Measurements from ENCODE around the gene PXN.
"Not testable (repeated sequence)": the region's sequence is repeated elsewhere in the genome, so short reads cannot be mapped to it uniquely, and the experiment has no call there.

PXN gene

DNA sequence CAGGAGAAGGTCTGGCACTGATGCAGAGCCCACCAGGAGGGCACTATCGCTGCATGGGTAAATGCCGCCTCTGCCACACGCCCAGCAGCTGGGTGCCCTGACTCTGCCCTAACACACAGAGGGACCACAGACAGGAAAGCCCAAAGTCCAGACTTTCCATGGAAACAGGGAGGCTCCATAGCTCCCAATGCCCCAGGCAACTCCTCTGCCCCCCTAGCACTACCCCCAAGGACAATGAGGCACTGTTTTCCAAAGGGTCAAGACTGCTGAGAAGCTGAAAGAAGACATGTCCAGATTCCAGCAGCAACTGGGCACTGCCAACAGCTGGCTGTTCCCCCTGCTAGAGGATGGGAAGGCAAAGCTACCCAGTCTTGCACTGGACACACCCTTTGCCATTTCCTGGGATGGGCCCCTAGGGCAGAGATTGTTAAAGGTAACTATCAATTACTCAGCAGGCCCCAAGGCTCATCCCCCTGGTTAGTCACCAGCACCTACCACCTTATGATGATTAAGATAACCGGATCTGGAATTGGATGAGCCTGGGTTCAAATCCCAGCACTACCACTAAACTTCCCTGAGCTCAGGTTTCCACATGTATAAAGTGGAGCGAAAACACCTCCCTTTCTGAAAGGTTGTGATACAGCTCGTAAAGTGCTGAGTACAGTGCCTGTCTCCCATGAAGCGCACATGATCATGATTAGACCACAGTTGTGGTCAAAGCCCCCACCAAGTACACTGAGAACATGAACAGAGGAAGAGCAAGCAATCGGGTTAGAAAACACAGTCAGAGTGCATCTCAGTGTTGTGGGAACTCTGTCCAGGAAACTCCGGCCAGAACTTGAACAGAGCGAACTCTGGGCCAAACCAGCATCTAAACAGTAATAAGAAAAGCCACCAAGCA is 3.3 kb downstream of the PXN start:
- DNase-seq = no peak

- no peak for DNase-seq
Observed at GRCh38 chr12:120260607-120261006, 4.9 kb downstream of the PXN start.

GRCh38 chr12:120259418-120260202 is 5.9 kb downstream of the PXN start:
- no peak for DNase-seq

DNA sequence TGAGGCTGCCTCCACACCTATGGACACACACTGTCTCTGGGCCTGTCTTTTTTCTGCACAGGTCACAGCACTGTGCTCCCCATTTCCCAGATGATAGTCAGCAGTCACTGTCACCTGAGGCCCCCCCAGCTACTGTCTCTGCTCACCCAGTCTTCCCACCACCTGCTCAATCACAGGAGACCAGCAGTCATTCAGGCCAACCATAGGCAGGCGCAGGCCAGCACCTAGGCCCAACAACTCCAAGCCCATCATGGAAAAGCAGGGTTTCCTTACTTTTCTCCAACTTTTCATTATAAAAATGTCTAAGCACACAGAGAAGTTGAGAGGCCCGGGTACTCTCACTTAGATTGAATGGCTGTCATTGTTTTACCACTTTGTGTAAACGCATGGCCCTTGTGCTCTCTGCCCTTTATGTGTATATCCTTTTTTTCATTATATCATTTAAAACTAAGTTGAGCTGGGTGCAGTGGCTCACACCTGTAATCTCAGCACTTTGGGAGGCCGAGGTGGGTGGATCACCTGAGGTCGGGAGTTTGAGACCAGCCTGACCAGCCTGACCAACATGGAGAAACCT is 7.1 kb downstream of the PXN start:
- DNase-seq = no peak

DNA sequence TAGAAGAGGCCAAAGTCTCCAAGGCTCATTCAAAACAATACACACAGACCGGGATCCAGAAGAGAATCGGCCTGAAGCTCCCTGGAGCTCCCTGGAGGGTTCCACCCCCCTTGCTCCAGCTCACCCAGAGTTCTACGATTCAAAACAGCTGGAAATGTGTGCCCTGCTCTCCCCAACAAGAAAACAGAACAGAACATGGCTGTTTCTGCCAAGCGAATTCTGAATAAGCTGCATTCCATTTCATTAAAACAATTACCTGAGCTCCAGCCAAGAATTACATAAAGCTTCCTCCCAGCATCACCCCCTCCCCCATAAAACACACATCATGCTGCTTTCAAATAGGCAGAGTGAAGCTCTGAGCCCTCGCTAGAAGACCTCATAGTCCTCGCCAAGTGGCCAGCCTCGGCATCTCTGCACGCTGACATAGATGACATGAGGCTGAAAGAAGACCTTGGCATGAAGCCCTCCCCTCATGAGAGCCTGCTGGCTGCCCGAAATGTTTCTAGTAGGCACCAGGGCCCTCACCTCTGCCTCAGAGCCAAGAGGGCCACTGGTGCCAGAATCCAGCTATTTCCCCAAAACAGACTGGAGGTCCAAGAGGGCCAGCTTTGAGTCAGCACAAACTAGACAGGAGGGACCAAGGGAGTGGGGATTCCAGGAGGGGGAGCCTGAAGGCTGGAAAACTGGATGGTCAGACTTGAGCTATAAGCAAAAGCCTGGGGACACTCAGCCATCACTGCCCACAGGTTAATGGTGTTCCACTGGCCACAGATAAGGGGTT is 8.3 kb downstream of the PXN start:
- DNase-seq = peak; percentile 60

- no peak for DNase-seq
Observed at GRCh38 chr12:120254809-120255208, 10.7 kb downstream of the PXN start.

DNA sequence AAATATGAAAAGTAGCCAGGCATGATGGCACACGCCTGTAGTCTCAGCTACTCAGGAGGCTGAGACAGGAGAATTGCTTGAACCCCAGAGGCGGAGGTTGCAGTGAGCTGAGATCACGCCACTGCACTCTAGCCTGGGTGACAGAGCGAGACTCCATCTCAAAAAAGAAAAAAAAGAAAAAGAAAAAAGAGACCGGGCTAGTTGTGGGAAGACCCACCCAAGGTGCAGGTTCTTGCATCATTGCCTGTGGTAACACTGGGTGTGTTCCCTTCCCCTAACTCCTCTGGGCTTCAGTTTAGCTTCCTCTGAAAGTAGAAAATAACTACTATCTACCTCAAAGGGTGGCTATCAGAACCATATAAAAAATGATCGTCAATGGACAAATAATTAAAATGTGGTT is 12.2 kb downstream of the PXN start:
- not testable (repeated sequence) for DNase-seq

DNA sequence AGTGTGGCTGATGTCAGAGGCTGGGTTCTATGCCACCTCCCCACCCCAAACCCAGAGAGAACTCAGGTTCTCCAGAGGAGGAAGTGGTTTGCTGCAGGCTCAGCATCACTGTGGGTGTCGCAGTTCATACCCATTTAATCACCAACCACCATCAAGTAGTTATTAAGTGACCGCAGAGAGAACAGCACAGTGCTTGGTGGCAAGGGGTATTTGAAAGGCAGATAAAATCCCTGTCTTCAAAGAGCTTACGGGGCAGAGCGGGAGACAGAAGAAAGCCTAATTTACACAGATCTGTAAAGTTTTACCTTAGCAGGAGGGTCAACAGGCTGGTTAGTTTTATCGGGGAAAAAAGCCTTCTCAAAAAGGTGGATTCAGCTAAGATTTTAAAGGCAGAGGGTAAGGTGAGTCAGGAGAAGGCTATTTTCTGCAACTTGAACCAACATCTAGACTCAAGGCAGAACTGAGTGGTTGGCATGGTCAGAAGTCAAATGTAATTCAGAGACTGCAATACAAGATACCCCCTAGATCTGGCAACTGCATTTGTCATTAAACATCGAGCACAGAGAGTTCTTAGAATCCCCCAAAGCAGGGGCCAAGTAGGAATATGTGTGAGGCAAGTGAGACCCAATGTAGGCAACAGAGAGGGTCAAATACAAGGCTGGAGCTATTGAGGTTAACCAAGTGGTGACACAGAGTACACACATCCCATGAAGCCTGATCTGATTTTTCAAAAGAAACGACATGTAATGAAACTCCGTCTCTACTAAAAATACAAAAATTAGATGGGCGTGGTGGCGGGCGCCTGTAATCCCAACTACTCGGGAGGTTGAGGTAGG is 13.2 kb downstream of the PXN start:
- DNase-seq = no peak

GRCh38 chr12:120251364-120252070 is 14.0 kb downstream of the PXN start:
- DNase-seq = not testable (repeated sequence)

- no peak for DNase-seq
Observed at GRCh38 chr12:120249875-120250795, 15.4 kb downstream of the PXN start.

DNA sequence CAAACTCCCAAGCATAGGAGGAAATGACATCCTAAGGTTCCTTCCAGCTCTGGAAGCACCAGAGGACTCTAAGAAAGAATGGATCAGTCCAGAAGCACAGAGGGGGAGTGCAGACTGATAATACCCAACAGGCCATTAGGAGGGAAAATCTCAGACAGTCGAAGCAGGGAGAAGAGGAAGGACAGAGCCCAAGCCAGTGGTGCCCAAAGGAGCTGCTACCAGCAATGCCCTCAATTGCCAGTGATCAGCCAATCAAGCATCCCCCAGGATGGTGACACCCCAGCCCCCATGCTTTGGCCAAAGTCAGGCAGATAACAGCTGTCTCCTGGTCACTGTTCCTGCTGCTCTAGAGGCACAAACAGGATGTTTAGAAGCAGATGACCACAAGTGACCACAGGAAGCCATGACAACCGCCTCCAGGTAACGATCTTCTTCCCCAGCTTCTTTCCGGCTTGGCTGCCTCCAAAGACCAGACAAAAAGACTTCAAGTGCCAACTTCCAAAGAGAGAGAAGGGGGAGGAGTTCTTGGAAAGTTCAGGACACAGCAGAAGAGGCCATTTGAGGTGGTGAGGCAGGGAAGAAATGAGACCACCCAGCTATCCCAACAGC is 16.2 kb downstream of the PXN start:
- no peak for DNase-seq

- no peak for DNase-seq
Observed at GRCh38 chr12:120247621-120248030, 17.9 kb downstream of the PXN start.

DNA sequence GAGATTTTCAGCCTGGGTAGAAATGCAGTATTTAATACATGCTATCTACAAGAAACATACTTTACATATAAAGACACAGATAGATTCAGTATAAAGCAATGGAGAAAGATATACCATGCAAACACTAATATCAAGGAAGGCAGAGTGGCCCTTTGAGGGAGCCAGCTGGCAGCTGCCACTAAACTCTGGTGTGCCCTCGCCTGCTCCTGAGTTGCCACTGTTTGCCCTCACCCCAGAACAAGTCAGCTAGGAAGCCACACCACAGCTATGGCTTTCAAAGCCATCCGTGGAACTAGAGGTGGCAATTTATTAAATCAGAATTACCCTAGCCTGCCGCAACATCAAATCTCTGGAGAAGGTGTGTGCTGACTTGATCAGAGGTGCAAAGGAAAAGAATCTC is 18.3 kb downstream of the PXN start:
- DNase-seq = no peak

- not testable (repeated sequence) for DNase-seq
Observed at GRCh38 chr12:120246705-120247104, 18.8 kb downstream of the PXN start.

DNA sequence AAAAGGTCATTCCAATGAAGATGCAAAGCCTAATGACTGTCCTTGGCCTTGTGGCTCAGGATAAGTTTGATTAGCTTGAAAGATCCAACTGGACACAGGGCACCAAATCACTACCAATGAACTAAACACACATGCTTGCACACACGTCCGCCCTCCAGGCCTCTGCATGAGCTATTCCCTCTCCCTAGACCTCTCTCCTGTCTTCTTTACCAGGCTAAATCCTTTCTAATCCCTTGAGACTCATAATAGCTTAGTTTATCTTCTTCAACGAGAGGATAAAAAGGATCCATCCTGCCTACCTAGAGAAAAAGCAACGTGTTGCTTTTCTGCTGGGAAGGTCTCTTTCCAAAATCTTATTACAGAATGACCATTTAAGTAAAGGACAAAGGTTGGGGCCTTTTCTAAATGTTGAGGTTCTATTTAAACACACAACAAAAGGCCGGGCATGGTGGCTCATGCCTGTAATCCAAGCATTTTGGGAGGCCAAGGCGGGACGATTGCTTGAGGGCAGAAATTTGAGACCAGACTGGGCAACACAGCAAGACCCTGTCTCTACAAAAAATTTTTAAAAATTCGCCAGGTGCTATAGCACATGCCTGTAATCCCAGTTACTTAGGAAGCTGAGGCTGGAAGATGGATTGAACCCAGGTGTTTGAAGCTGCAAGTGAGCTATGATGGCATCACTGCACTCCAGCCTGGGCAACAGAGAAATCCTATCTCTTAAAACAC is 22.4 kb downstream of the PXN start:
- DNase-seq = no peak

DNA sequence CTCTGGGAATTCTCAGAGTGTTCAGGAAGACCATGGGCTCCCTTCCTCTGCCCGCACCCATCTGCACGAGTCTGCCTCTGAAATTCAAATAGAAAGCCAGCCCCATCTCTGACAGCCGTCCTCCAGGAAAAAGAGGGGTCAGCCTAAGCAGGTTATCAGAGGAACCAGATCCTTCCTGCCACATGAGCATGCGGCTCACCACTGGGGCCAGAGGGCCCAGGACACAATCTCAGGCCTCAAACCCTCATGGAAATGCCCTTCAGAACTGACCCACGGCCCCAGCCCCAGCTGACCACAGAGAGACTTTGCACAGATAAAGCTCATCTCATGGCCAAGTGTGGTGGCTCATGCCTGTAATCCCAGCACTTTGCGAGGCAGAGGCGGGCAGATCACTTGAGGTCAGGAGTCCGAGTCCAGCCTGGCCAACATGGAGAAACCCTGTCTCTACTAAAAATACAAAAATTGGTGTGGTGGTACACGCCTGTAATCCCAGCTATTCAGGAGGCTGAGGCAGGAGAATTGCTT is 23.2 kb downstream of the PXN start:
- DNase-seq = no peak

- DNase-seq = no peak
Observed at GRCh38 chr12:120241561-120242274, 23.8 kb downstream of the PXN start.

DNA sequence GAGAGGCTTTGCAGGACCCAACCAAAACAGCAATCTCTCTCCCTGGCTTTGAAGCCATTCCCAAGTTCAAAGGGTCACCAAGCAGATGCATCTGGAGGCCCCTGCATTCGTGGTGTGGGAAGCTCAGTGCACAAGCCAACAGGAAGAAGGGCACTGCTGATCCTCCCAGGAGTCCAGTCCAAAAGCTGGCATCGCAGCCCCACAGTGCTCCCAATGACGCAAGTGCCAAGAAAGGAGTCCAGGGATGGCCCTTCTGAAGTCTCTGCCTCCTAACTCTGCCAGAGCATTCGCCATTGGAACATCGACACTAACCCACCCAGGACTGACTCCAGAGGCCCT is 25.1 kb downstream of the PXN start:
- no peak for DNase-seq

Data from NCI-H2029 (cell line).